ENCODE measurements around the gene NTM.

DNA sequence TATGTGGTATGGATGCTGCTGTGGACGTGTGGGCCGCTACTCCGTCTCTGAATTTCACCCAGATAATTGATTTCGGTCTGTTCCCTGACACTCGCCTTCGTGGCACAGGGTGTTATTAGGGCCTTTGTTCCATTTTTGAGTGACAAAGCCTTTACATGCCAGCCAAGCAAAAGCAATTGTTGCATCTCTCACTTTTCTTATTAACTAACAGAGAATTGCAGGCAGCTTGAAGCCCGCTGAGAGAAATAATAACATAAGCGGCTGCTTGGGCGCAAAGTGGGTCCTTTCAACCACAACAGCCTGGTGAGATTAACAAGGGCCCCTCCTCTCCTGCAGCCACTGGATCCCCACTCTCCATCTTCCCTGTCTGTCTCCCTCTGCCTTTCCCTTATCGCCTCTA lies 449.4 kb downstream of the NTM start:
- TF ChIP-seq CTCF (conservative IDR thresholded peaks at IDR 0.05 in 1 of 2, IDR thresholded peaks at IDR 0.05 in 1 of 2; ENCODE audit: low read depth in 1 of 2, low read length in 2 of 2): no peak
- TF ChIP-seq EZH2 (IDR thresholded peaks at IDR 0.05; ENCODE audit: low read length, missing control alignments): no peak
